Measurements from ENCODE around the gene BRAF.

DNA sequence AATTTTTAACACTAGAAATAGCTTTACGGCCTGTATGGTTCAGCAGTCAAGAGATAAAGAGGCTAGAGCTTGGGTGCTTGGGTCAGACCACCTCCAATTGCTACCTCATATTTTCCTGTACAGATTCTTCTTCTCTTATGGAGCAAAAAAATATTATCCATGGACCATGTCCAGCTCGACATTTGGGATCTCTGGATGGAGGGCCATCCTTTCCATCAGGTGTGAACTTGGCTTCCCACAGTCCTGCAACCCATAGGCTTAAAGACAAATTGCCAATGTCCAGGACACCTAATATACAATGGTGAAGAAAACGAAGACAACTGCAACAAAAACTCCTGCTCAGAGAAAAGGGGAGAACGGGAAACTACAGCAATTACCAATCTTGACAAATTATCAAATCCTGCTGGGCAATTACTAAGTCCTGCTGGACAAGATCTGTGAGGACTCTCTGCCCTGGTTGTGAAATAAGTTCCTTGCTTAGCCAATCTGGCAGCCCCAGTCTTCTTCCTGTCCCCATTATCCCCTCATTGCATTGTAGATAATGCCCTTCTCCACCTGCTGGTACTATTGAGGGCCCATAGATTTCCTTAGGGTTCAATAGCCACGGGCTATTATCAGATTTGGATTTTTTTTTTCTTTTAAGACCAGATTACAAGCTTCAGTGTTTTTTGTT, 42.0 kb upstream of the BRAF start:
- TF ChIP-seq, protein P1, sequence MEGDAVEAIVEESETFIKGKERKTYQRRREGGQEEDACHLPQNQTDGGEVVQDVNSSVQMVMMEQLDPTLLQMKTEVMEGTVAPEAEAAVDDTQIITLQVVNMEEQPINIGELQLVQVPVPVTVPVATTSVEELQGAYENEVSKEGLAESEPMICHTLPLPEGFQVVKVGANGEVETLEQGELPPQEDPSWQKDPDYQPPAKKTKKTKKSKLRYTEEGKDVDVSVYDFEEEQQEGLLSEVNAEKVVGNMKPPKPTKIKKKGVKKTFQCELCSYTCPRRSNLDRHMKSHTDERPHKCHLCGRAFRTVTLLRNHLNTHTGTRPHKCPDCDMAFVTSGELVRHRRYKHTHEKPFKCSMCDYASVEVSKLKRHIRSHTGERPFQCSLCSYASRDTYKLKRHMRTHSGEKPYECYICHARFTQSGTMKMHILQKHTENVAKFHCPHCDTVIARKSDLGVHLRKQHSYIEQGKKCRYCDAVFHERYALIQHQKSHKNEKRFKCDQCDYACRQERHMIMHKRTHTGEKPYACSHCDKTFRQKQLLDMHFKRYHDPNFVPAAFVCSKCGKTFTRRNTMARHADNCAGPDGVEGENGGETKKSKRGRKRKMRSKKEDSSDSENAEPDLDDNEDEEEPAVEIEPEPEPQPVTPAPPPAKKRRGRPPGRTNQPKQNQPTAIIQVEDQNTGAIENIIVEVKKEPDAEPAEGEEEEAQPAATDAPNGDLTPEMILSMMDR (conservative IDR thresholded peaks at IDR 0.05; ENCODE audit: low read depth, low read length), result no peak
- TF ChIP-seq EZH2phosphoT487 (IDR thresholded peaks at IDR 0.05; ENCODE audit: borderline replicate concordance, low read length) (no peak), EZH2 (IDR thresholded peaks at IDR 0.05; ENCODE audit: low read length, unreplicated experiment) (no peak)

Data from PC-3 (cell line).